Measurements from ENCODE around the gene MAP1LC3B2. TPM values are rescaled to one million over a fixed set of nuclear protein-coding genes. Genes with fewer than 3 reads are reported as not detected.

Gene MAP1LC3B2
- total and polyA plus RNA-seq, 10 of the 15 experiments (the other 5 are each of a cell fraction or from before 2014, with no cell fraction given), result 0.23 to 2.7 (median 0.72) TPM; not detected in 3

DNA sequence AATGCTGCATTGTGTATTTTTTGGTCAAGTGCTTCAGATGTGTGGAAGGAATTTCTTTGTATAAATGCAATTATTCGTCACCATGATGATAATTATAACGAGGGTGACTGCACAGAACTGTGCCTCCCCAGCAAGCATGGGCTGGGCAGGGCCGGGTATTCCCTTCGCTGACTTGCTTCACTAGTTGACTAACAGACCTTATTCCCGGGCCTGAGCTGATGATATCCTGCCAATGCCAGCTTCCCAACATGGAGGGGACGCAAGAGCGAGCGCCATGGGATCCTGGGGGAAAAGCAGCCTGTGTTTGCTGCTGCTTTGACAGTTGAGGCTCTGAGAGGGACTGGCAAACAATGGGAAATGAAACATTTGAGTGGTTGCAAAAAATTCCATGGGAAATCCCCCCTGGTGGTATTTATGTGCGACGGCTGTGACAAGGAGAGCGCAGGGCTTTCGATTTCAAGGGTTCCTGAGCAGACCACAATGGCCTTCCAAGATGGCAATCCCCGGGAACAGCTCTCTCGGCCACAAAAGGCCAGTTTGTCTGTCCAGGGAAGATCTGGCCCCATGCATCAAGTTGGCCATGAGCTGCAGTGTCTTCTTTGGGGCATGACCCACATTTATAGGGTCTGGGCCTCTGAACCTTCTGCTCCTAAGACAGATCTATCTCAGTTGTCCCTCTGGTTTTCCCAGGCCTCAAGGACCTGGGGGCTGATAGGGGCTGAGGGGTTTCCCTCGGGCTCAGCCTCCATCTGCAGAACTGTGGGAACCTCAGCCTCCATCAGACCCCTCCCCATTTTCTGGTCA is 21.9 kb upstream of the MAP1LC3B2 start (continued):
- TF ChIP-seq, protein P1, sequence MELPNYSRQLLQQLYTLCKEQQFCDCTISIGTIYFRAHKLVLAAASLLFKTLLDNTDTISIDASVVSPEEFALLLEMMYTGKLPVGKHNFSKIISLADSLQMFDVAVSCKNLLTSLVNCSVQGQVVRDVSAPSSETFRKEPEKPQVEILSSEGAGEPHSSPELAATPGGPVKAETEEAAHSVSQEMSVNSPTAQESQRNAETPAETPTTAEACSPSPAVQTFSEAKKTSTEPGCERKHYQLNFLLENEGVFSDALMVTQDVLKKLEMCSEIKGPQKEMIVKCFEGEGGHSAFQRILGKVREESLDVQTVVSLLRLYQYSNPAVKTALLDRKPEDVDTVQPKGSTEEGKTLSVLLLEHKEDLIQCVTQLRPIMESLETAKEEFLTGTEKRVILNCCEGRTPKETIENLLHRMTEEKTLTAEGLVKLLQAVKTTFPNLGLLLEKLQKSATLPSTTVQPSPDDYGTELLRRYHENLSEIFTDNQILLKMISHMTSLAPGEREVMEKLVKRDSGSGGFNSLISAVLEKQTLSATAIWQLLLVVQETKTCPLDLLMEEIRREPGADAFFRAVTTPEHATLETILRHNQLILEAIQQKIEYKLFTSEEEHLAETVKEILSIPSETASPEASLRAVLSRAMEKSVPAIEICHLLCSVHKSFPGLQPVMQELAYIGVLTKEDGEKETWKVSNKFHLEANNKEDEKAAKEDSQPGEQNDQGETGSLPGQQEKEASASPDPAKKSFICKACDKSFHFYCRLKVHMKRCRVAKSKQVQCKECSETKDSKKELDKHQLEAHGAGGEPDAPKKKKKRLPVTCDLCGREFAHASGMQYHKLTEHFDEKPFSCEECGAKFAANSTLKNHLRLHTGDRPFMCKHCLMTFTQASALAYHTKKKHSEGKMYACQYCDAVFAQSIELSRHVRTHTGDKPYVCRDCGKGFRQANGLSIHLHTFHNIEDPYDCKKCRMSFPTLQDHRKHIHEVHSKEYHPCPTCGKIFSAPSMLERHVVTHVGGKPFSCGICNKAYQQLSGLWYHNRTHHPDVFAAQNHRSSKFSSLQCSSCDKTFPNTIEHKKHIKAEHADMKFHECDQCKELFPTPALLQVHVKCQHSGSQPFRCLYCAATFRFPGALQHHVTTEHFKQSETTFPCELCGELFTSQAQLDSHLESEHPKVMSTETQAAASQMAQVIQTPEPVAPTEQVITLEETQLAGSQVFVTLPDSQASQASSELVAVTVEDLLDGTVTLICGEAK (IDR thresholded peaks at IDR 0.05; ENCODE audit: borderline replicate concordance), result no peak
- TF ChIP-seq SIN3A (IDR thresholded peaks at IDR 0.05; ENCODE audit: low read depth, low read length), result no peak
- TF ChIP-seq RELA (IDR thresholded peaks at IDR 0.05; ENCODE audit: borderline replicate concordance, partially characterized antibody), result peak; percentile 96
- TF ChIP-seq, protein P2, sequence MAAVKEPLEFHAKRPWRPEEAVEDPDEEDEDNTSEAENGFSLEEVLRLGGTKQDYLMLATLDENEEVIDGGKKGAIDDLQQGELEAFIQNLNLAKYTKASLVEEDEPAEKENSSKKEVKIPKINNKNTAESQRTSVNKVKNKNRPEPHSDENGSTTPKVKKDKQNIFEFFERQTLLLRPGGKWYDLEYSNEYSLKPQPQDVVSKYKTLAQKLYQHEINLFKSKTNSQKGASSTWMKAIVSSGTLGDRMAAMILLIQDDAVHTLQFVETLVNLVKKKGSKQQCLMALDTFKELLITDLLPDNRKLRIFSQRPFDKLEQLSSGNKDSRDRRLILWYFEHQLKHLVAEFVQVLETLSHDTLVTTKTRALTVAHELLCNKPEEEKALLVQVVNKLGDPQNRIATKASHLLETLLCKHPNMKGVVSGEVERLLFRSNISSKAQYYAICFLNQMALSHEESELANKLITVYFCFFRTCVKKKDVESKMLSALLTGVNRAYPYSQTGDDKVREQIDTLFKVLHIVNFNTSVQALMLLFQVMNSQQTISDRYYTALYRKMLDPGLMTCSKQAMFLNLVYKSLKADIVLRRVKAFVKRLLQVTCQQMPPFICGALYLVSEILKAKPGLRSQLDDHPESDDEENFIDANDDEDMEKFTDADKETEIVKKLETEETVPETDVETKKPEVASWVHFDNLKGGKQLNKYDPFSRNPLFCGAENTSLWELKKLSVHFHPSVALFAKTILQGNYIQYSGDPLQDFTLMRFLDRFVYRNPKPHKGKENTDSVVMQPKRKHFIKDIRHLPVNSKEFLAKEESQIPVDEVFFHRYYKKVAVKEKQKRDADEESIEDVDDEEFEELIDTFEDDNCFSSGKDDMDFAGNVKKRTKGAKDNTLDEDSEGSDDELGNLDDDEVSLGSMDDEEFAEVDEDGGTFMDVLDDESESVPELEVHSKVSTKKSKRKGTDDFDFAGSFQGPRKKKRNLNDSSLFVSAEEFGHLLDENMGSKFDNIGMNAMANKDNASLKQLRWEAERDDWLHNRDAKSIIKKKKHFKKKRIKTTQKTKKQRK (IDR thresholded peaks at IDR 0.05; ENCODE audit: low read depth, low read length), result no peak
